H1 (cell line): ENCODE results near the gene ADAMTS13. TPM values are rescaled to one million over a fixed set of nuclear protein-coding genes. Genes with fewer than 3 reads are reported as not detected.

Experiments used
- CTCF ChIA-PET: fragments of 300-600 bp; sonication (Branson Sonifier 250); formaldehyde crosslinking; loops from one replicate; lab custom pipeline; 2021; ENCODE audit not compliant: partially characterized antibody; lab: Charles Lee
- POLR2A ChIA-PET: fragments of 300-600 bp; sonication (Branson Sonifier 250); formaldehyde crosslinking; loops from one replicate; lab custom pipeline; 2021; ENCODE audit warnings: inconsistent platforms; ENCODE audit not compliant: partially characterized antibody; lab: Charles Lee
- DNase-seq, 2 experiments: peaks; one replicate each; pipeline versions ENCODE4 v3.0.0 to v3.0.0-alpha.2; 2010 to 2022; ENCODE audit warnings: low spot score in 2 of 2, low read depth in 1 of 2, mixed read lengths in 1 of 2
- FAIRE-seq: peaks from 2 replicates; lab custom pipeline; 2011; peaks lifted over from hg19 to GRCh38; lab: Jason Lieb, UNC
- H2AFZ ChIP-seq: 2 replicates; pipeline ENCODE4 v1.8.1; 2012; ENCODE audit warnings: low read length, inconsistent platforms
- H2AK5ac ChIP-seq: 2 replicates; pipeline ENCODE4 v1.6.1; 2013; ENCODE audit warnings: low read depth, low read length
- H2BK120ac ChIP-seq: replicated peaks from 2 replicates; pipeline ENCODE3; 2013; ENCODE audit warnings: low read depth, low read length, inconsistent platforms
- H2BK12ac ChIP-seq: 2 replicates; pipeline ENCODE4 v1.6.1; 2013; ENCODE audit warnings: low read depth, low read length
- H2BK15ac ChIP-seq: 2 replicates; pipeline ENCODE4 v1.6.1; 2013; ENCODE audit warnings: low read length
- H2BK20ac ChIP-seq: 2 replicates; pipeline ENCODE4 v1.6.1; 2013; ENCODE audit warnings: low read length
- H2BK5ac ChIP-seq: 2 replicates; pipeline ENCODE4 v1.6.1; 2013; ENCODE audit warnings: low read depth, low read length
- H3K14ac ChIP-seq: 2 replicates; pipeline ENCODE4 v1.6.1; 2013; ENCODE audit warnings: inconsistent platforms; ENCODE audit not compliant: insufficient read length
- H3K18ac ChIP-seq: 2 replicates; pipeline ENCODE4 v1.6.1; 2013; ENCODE audit warnings: low read length; ENCODE audit errors: extremely low read depth
- H3K23ac ChIP-seq: 2 replicates; pipeline ENCODE4 v1.6.1; 2013; ENCODE audit warnings: inconsistent platforms; ENCODE audit not compliant: insufficient read length
- H3K23me2 ChIP-seq: 2 replicates; pipeline ENCODE4 v1.6.1; 2013; ENCODE audit warnings: low read depth, low read length
- H3K27ac ChIP-seq: 2 replicates; pipeline ENCODE4 v1.6.1; 2011; ENCODE audit warnings: low read depth, low read length, inconsistent platforms
- H3K27me3 ChIP-seq, 4 experiments: replicated peaks in 1 of 4; 1 replicate in 1 of 4; 2 replicates in 3 of 4; pipeline versions ENCODE4 v1.6.1 to v1.8.1; 2011 to 2013; ENCODE audit warnings: low read length in 3 of 4, mild to moderate bottlenecking in 3 of 4, inconsistent platforms in 2 of 4, mixed read lengths in 2 of 4, moderate library complexity in 1 of 4; ENCODE audit not compliant: control insufficient read depth in 3 of 4, insufficient read depth in 3 of 4; ENCODE audit errors: extremely low read depth in 1 of 4
- H3K36me3 ChIP-seq, 4 experiments: 2 replicates each; pipeline versions ENCODE4 v1.6.1 to v1.8.1; 2011 to 2013; ENCODE audit warnings: mild to moderate bottlenecking in 4 of 4, low read length in 3 of 4, moderate library complexity in 2 of 4, control low read depth in 1 of 4, inconsistent platforms in 1 of 4; ENCODE audit not compliant: insufficient read depth in 4 of 4, control insufficient read depth in 2 of 4
- H3K4ac ChIP-seq: replicated peaks from 2 replicates; pipeline ENCODE3; 2013; ENCODE audit warnings: low read length, low read depth, mixed read lengths, inconsistent platforms; ENCODE audit not compliant: insufficient read length
- H3K4me1 ChIP-seq, 4 experiments: replicated peaks in 1 of 4; 1 replicate in 1 of 4; 2 replicates in 3 of 4; pipeline versions ENCODE4 v1.6.1 to v1.8.1; 2011 to 2013; ENCODE audit warnings: low read length in 3 of 4, inconsistent platforms in 2 of 4, mixed read lengths in 1 of 4; ENCODE audit not compliant: insufficient read depth in 4 of 4, control insufficient read depth in 3 of 4
- H3K4me2 ChIP-seq, 2 experiments: 2 replicates each; pipeline versions ENCODE4 v1.6.1 to v1.8.1; 2011 to 2013; ENCODE audit warnings: low read depth in 2 of 2, low read length in 2 of 2, control low read depth in 1 of 2, inconsistent platforms in 1 of 2, mild to moderate bottlenecking in 1 of 2; ENCODE audit not compliant: insufficient read depth in 1 of 2
- H3K4me3 ChIP-seq, 4 experiments: fragments of 200-600, 300-600 bp in 1 of 4; sonication (generic), shearing (Covaris generic), sonication (Bioruptor Twin) in 1 of 4; 2 replicates each; pipeline versions ENCODE4 v1.5.1 to v1.8.1; 2011 to 2016; ENCODE audit warnings: low read length in 4 of 4, low read depth in 3 of 4, control low read depth in 2 of 4, inconsistent platforms in 2 of 4, mild to moderate bottlenecking in 2 of 4, mixed read lengths in 1 of 4, moderate library complexity in 1 of 4; ENCODE audit not compliant: insufficient read depth in 2 of 4; ENCODE audit errors: extremely low read depth in 1 of 4
- H3K56ac ChIP-seq: replicated peaks from 2 replicates; pipeline ENCODE3; 2013; ENCODE audit warnings: low read depth, mild to moderate bottlenecking, mixed read lengths, low read length, inconsistent platforms; ENCODE audit not compliant: insufficient read length
- H3K79me1 ChIP-seq: 2 replicates; pipeline ENCODE4 v1.6.1; 2013; ENCODE audit warnings: low read depth, low read length, control low read depth
- H3K79me2 ChIP-seq, 2 experiments: 2 replicates each; pipeline versions ENCODE4 v1.6.1 to v1.8.1; 2012 to 2013; ENCODE audit warnings: low read length in 2 of 2, mild to moderate bottlenecking in 2 of 2, inconsistent platforms in 1 of 2; ENCODE audit not compliant: insufficient read depth in 2 of 2, control insufficient read depth in 1 of 2
- H3K9ac ChIP-seq, 4 experiments: replicated peaks in 1 of 4; 1 replicate in 1 of 4; 2 replicates in 3 of 4; pipeline versions ENCODE4 v1.6.1 to v1.8.1; 2011 to 2013; ENCODE audit warnings: low read depth in 3 of 4, low read length in 3 of 4, control low read depth in 2 of 4, mild to moderate bottlenecking in 2 of 4, moderate library complexity in 2 of 4, inconsistent platforms in 1 of 4; ENCODE audit errors: extremely low read depth in 1 of 4
- H3K9me3 ChIP-seq, 2 experiments: 2 replicates each; pipeline versions ENCODE4 v1.6.1 to v1.8.1; 2012 to 2013; ENCODE audit warnings: mild to moderate bottlenecking in 2 of 2, moderate library complexity in 2 of 2, control low read depth in 1 of 2, inconsistent platforms in 1 of 2, low read depth in 1 of 2, low read length in 1 of 2, mixed read lengths in 1 of 2; ENCODE audit not compliant: insufficient read depth in 2 of 2
- H4K20me1 ChIP-seq, 2 experiments: replicated peaks in 1 of 2; 2 replicates each; pipeline versions ENCODE3 to v1.8.1; 2011 to 2013; ENCODE audit warnings: inconsistent platforms in 2 of 2, low read length in 2 of 2, mild to moderate bottlenecking in 1 of 2; ENCODE audit not compliant: insufficient read depth in 2 of 2, control insufficient read depth in 1 of 2
- H4K5ac ChIP-seq: 2 replicates; pipeline ENCODE4 v1.6.1; 2013; ENCODE audit warnings: low read length, low read depth, mixed read lengths, inconsistent platforms; ENCODE audit not compliant: insufficient read length
- H4K8ac ChIP-seq: 2 replicates; pipeline ENCODE4 v1.8.0; 2013; ENCODE audit warnings: mild to moderate bottlenecking, moderate library complexity, low read length, inconsistent platforms; ENCODE audit not compliant: insufficient read depth; ENCODE audit errors: extremely low read depth
- H4K91ac ChIP-seq: replicated peaks from 2 replicates; pipeline ENCODE3; 2013; ENCODE audit warnings: low read length, mixed read lengths, inconsistent platforms; ENCODE audit not compliant: insufficient read length
- SIRT6 ChIP-seq: IDR thresholded peaks from one replicate; pipeline ENCODE4 v1.7.1; 2012; ENCODE audit warnings: low read length, inconsistent platforms
- WGBS, 2 experiments: shearing (Covaris generic) in 1 of 2; methylation state at CpG; one replicate each; pipeline versions ENCODE4 v1.1.6 to v1.1.7; 2013 to 2015; ENCODE audit warnings: low lambda C conversion rate in 2 of 2, mixed read lengths in 2 of 2, inconsistent platforms in 1 of 2, low coverage in 1 of 2, missing lambda C conversion rate in 1 of 2; ENCODE audit not compliant: insufficient replicate concordance in 2 of 2, insufficient coverage in 1 of 2, insufficient read length in 1 of 2; ENCODE audit errors: extremely low coverage in 1 of 2, missing lambda C conversion rate in 1 of 2; 5-methylcytosine and 5-hydroxymethylcytosine counted together
- polyA plus RNA-seq, 7 experiments: library from polyadenylated mRNA; depleted of rRNA in 3 of 7; stranded (reverse) in 5 of 7; unstranded in 2 of 7; fragments of >200 nt in 5 of 7; fragments of 200-250 nt in 2 of 7; gene quantifications; 1 replicate in 5 of 7; 2 replicates in 1 of 7; 4 replicates in 1 of 7; pipeline versions ENCODE4 v1.2.1 to v1.2.3, GENCODE V29; 2011 to 2013; ENCODE audit warnings: missing spikeins in 2 of 7, mixed read lengths in 2 of 7
- total RNA-seq: library from RNA; stranded (reverse); fragmentation: NEBNext Ultra II Directional; extraction: Animal tissue kit (Norgen Biotek cat#: 25700); gene quantifications from 2 replicates; pipeline ENCODE4 v1.2.1, GENCODE V29; 2021

Gene ADAMTS13
- total and polyA plus RNA-seq, 2 of the 8 experiments (the other 6 are each of a cell fraction or from before 2014, with no cell fraction given): 4.4 to 5.8 TPM

GRCh38 chr9:133397370-133397769 lies 24.8 kb upstream of the ADAMTS13 start:
- Histone ChIP-seq H2AFZ (no peak overlapping the region), H2BK5ac (no peak overlapping the region), H4K8ac (no peak overlapping the region), H4K91ac (no peak overlapping the region), H3K36me3 (no peaks in the 10 kb centered on the region), H4K5ac (no peak overlapping the region), H3K9ac (no peak overlapping the region), H3K23me2 (peaks cover 12% of the 10 kb centered on the region; the same call in 1 of the 2 replicates), H3K56ac (no peak overlapping the region), H3K79me2 (no peaks in the 10 kb centered on the region), H4K20me1 (peaks cover 0 to 7% of the 10 kb centered on the region in 2 experiments), H3K27ac (no peak overlapping the region), H3K4me2 (no peak overlapping the region; a peak in 1 of 4 replicates), H3K14ac (no peak overlapping the region), H3K4me1 (no peaks in the 10 kb centered on the region), H3K18ac (no peak overlapping the region), H2AK5ac (no peak overlapping the region), H2BK20ac (no peak overlapping the region), H2BK12ac (0 out of 2 replicates have a peak overlapping the region, but pooled peaks have one; percentile 1), H3K9me3 (no peaks in the 10 kb centered on the region), H3K4me3 (no peak overlapping the region), H3K79me1 (no peaks in the 10 kb centered on the region), H3K23ac (no peak overlapping the region), H3K27me3 (no peaks in the 10 kb centered on the region; a peak in 3 of 7 replicates), H3K4ac (no peak overlapping the region), H2BK15ac (no peak overlapping the region), H2BK120ac (no peak overlapping the region)
- no peak for TF ChIP-seq SIRT6
- ChIA-PET CTCF (interaction anchor here (0.7 to 5.7 kb wide), 18 partner anchors 9 to 179 kb away, joined by 3 to 52 read pairs (median 5); partner anchors contain the start of genes ADAMTS13 and STKLD1), POLR2A (interaction anchor here (1.1 to 2.5 kb wide), 6 partner anchors 8 to 205 kb away, joined by 3 to 13 read pairs (median 6); partner anchors contain the start of genes REXO4 and SURF1)
- FAIRE-seq (no peak), DNase-seq (no peak)
- WGBS, 2 experiments: 88% methylated on average over 6 of the region's 6 CpGs; no CpG with 5 or more reads in 1 of the 2 experiments
